Measurements from ENCODE around the gene PPARD.
A peak's percentile ranks its signal among the peaks of the same experiment; 100 is the strongest.
"Not testable (repeated sequence)": the region's sequence is repeated elsewhere in the genome, so short reads cannot be mapped to it uniquely, and the experiment has no call there.

The PPARD gene

GRCh38 chr6:35305117-35305516 lies 37.2 kb upstream of the PPARD start:
- no peak for TF ChIP-seq POLR2A (IDR thresholded peaks at IDR 0.05; ENCODE audit: low read depth, low read length)
- FAIRE-seq (no peak), DNase-seq (ENCODE audit: insufficient read length, low spot score) (no peak)

- not testable (repeated sequence) for FAIRE-seq; DNase-seq (ENCODE audit: insufficient read length, low spot score)
Measured at GRCh38 chr6:35307138-35307537, 35.2 kb upstream of the PPARD start.

GRCh38 chr6:35308543-35308942 lies 33.8 kb upstream of the PPARD start:
- FAIRE-seq; DNase-seq (ENCODE audit: insufficient read length, low spot score): not testable (repeated sequence)

GRCh38 chr6:35309611-35310264 lies 32.6 kb upstream of the PPARD start:
- DNase-seq (ENCODE audit: insufficient read length, low spot score): no peak
- no peak for TF ChIP-seq POLR2A (IDR thresholded peaks at IDR 0.05; ENCODE audit: low read depth, low read length)
- FAIRE-seq: no peak

GRCh38 chr6:35310265-35310831 lies 32.0 kb upstream of the PPARD start:
- FAIRE-seq: no peak
- no peak for DNase-seq (ENCODE audit: insufficient read length, low spot score)
- no peak for TF ChIP-seq POLR2A (IDR thresholded peaks at IDR 0.05; ENCODE audit: low read depth, low read length)

GRCh38 chr6:35311390-35312075 lies 30.8 kb upstream of the PPARD start:
- FAIRE-seq: no peak
- TF ChIP-seq POLR2A (IDR thresholded peaks at IDR 0.05; ENCODE audit: low read depth, low read length): no peak
- DNase-seq (ENCODE audit: insufficient read length, low spot score): no peak

GRCh38 chr6:35312076-35312800 lies 30.1 kb upstream of the PPARD start:
- DNase-seq (ENCODE audit: insufficient read length, low spot score): no peak
- no peak for FAIRE-seq
- TF ChIP-seq POLR2A (IDR thresholded peaks at IDR 0.05; ENCODE audit: low read depth, low read length): no peak

- no peak for FAIRE-seq
- TF ChIP-seq POLR2A (IDR thresholded peaks at IDR 0.05; ENCODE audit: low read depth, low read length): no peak
- DNase-seq (ENCODE audit: insufficient read length, low spot score): no peak
Measured at GRCh38 chr6:35312807-35313206, 29.6 kb upstream of the PPARD start.

GRCh38 chr6:35317483-35318195 lies 24.7 kb upstream of the PPARD start:
- no peak for TF ChIP-seq POLR2A (IDR thresholded peaks at IDR 0.05; ENCODE audit: low read depth, low read length)
- DNase-seq (ENCODE audit: insufficient read length, low spot score): no peak
- FAIRE-seq: no peak

- FAIRE-seq: peak; percentile 55
- peak; percentile 95 for DNase-seq (ENCODE audit: insufficient read length, low spot score)
- peak; percentile 68 for TF ChIP-seq POLR2A (IDR thresholded peaks at IDR 0.05; ENCODE audit: low read depth, low read length)
Measured at GRCh38 chr6:35318196-35319171, 23.9 kb upstream of the PPARD start.

- no peak for DNase-seq (ENCODE audit: insufficient read length, low spot score)
Measured at GRCh38 chr6:35319346-35320030, 22.9 kb upstream of the PPARD start.

GRCh38 chr6:35320031-35320410 lies 22.3 kb upstream of the PPARD start:
- no peak for DNase-seq (ENCODE audit: insufficient read length, low spot score)
- no peak for TF ChIP-seq POLR2A (IDR thresholded peaks at IDR 0.05; ENCODE audit: low read depth, low read length)
- no peak for FAIRE-seq

More at GRCh38 chr6:35319346-35320030, 22.9 kb upstream of the PPARD start:
- FAIRE-seq: no peak
- TF ChIP-seq POLR2A (IDR thresholded peaks at IDR 0.05; ENCODE audit: low read depth, low read length): no peak

Measured in H54 (cell line).